GM12878 (cell line): ENCODE results near the gene SULT2B1. TPM values are rescaled to one million over a fixed set of nuclear protein-coding genes. Genes with fewer than 3 reads are reported as not detected.

ENCODE experiments used
- ATAC-seq: fragments of 200-7000 bp; cut with Tn5 transposase; 3 replicates; pipeline ENCODE4 v1.9.1; 2020; ENCODE audit warnings: mild to moderate bottlenecking, moderate library complexity
- BruUV-seq: library from RNA; stranded (reverse); fragments of 400-500 nt; replicated peaks from 2 replicates; lab custom pipeline; 2021; lab: Mats Ljungman, UMichigan
- CTCF ChIA-PET: fragments of 300-600 bp; sonication (Branson Sonifier 250); formaldehyde crosslinking; extraction: SDS; loops from one replicate; lab custom pipeline; 2021; ENCODE audit warnings: inconsistent platforms; lab: Yijun Ruan, JAX
- POLR2A ChIA-PET: fragments of 350-600 bp; formaldehyde crosslinking; extraction: SDS; loops from one replicate; lab custom pipeline; 2021; ENCODE audit warnings: inconsistent platforms; lab: Charles Lee
- RAD21 ChIA-PET: fragments of 300-600 bp; sonication (Branson Sonifier 250); formaldehyde crosslinking; loops from one replicate; lab custom pipeline; 2023; ENCODE audit warnings: antibody characterized with exemption; ENCODE audit not compliant: unreplicated experiment; lab: Charles Lee
- SMC1A ChIA-PET: fragments of 300-600 bp; sonication (Branson Sonifier 250); formaldehyde crosslinking; loops from one replicate; lab custom pipeline; 2023; ENCODE audit not compliant: unreplicated experiment, uncharacterized antibody; lab: Charles Lee
- DNase-seq: peaks from one replicate; pipeline ENCODE4 v3.0.0-alpha.2; 2011; ENCODE audit warnings: low read depth, low spot score
- FAIRE-seq: peaks from 3 replicates; lab custom pipeline; 2011; peaks lifted over from hg19 to GRCh38; lab: Jason Lieb, UNC
- H2AFZ ChIP-seq: 2 replicates; pipeline ENCODE4 v1.6.0; 2011; ENCODE audit warnings: low read depth, low read length, control low read depth; ENCODE audit not compliant: control insufficient read depth
- H3K27ac ChIP-seq: 2 replicates; pipeline ENCODE4 v1.5.1; 2011; ENCODE audit warnings: control low read depth; ENCODE audit not compliant: control insufficient read depth, insufficient read depth
- H3K27me3 ChIP-seq, 2 experiments: replicated peaks in 1 of 2; 2 replicates each; pipeline versions ENCODE4 v1.6.0 to v1.6.1; 2011; ENCODE audit warnings: low read length in 1 of 2; ENCODE audit not compliant: control insufficient read depth in 2 of 2, insufficient read depth in 2 of 2
- H3K36me3 ChIP-seq, 2 experiments: 2 replicates each; pipeline ENCODE4 v1.5.1; 2011; ENCODE audit warnings: low read length in 1 of 2; ENCODE audit not compliant: control insufficient read depth in 2 of 2, insufficient read depth in 2 of 2
- H3K4me1 ChIP-seq: 2 replicates; pipeline ENCODE4 v1.6.1; 2011; ENCODE audit warnings: mild to moderate bottlenecking, low read length, moderate library complexity, mixed read lengths; ENCODE audit not compliant: control insufficient read depth, insufficient read depth
- H3K4me2 ChIP-seq: 2 replicates; pipeline ENCODE4 v1.6.0; 2011; ENCODE audit warnings: control low read depth; ENCODE audit not compliant: control insufficient read depth, insufficient read depth
- H3K4me3 ChIP-seq: fragments of 200-600 bp; sonication (generic); 2 replicates; pipeline ENCODE4 v1.5.1; 2016
- H3K79me2 ChIP-seq: 2 replicates; pipeline ENCODE4 v1.6.0; 2011; ENCODE audit warnings: low read length; ENCODE audit not compliant: control insufficient read depth, insufficient read depth
- H3K9ac ChIP-seq: 2 replicates; pipeline ENCODE4 v1.8.0; 2011; ENCODE audit warnings: low read length, control low read depth, mixed read lengths; ENCODE audit not compliant: control insufficient read depth, insufficient read depth
- H3K9me3 ChIP-seq: replicated peaks from 3 replicates; pipeline ENCODE4 v1.5.1; 2011; ENCODE audit warnings: mild to moderate bottlenecking, low read length; ENCODE audit not compliant: control insufficient read depth, insufficient read depth
- H4K20me1 ChIP-seq: 2 replicates; pipeline ENCODE4 v1.6.0; 2011; ENCODE audit not compliant: control insufficient read depth, insufficient read depth
- EGR1 ChIP-seq, 2 experiments: IDR thresholded peaks; 1 replicate in 1 of 2; 2 replicates in 1 of 2; pipeline ENCODE4 v1.6.1; 2011 to 2012; ENCODE audit warnings: low read depth in 2 of 2, low read length in 2 of 2, borderline replicate concordance in 1 of 2, mild to moderate bottlenecking in 1 of 2, moderate library complexity in 1 of 2
- ESRRA ChIP-seq: IDR thresholded peaks from 2 replicates; pipeline ENCODE4 v1.6.1; 2012; ENCODE audit warnings: mild to moderate bottlenecking, low read length, improper control_type of control experiment
- ETV6 ChIP-seq, 2 experiments: fragments of 450-650 bp in 1 of 2; IDR thresholded peaks in 1 of 2; conservative IDR thresholded peaks in 1 of 2; 2 replicates each; pipeline ENCODE4 v1.6.1; 2014; ENCODE audit warnings: antibody characterized with exemption in 1 of 2, borderline replicate concordance in 1 of 2, low read depth in 1 of 2, mild to moderate bottlenecking in 1 of 2, moderate library complexity in 1 of 2
- KAT2A ChIP-seq: conservative IDR thresholded peaks from 2 replicates; pipeline ENCODE4 v1.6.1; 2011; ENCODE audit warnings: low read depth, low read length; ENCODE audit not compliant: control insufficient read depth
- NFYB ChIP-seq: IDR thresholded peaks from 2 replicates; pipeline ENCODE4 v1.6.1; 2011; ENCODE audit warnings: low read depth, mild to moderate bottlenecking, low read length, improper control_type of control experiment, moderate library complexity; ENCODE audit not compliant: insufficient read depth
- NR2C1 ChIP-seq: fragments of 450-650 bp; IDR thresholded peaks from 2 replicates; pipeline ENCODE4 v1.6.1; 2017; ENCODE audit warnings: antibody characterized with exemption, mild to moderate bottlenecking, moderate library complexity
- NR2F1 ChIP-seq: fragments of 450-650 bp; conservative IDR thresholded peaks from 2 replicates; pipeline ENCODE4 v1.6.1; 2017; ENCODE audit warnings: mild to moderate bottlenecking
- PAX5 ChIP-seq: IDR thresholded peaks from 2 replicates; pipeline ENCODE4 v1.6.1; 2011; ENCODE audit warnings: low read depth, low read length, borderline replicate concordance
- PML ChIP-seq: IDR thresholded peaks from 2 replicates; pipeline ENCODE4 v1.6.1; 2012; ENCODE audit warnings: low read length, inconsistent platforms
- RELA ChIP-seq: fragments of 450-650 bp; IDR thresholded peaks from 2 replicates; pipeline ENCODE4 v1.8.0; 2014; ENCODE audit warnings: borderline replicate concordance; ENCODE audit not compliant: partially characterized antibody
- SP1 ChIP-seq: IDR thresholded peaks from one replicate; pipeline ENCODE4 v1.6.1; 2011; ENCODE audit warnings: low read depth, low read length
- STAT1 ChIP-seq: fragments of 450-650 bp; conservative IDR thresholded peaks from 2 replicates; pipeline ENCODE4 v1.6.1; 2014; ENCODE audit warnings: antibody characterized with exemption, mild to moderate bottlenecking
- TAF1 ChIP-seq: IDR thresholded peaks from 2 replicates; pipeline ENCODE4 v1.6.1; 2011; ENCODE audit warnings: mild to moderate bottlenecking, low read depth, low read length, borderline replicate concordance
- TCF7 ChIP-seq: IDR thresholded peaks from 2 replicates; pipeline ENCODE4 v1.6.1; 2014; ENCODE audit warnings: antibody characterized with exemption, borderline replicate concordance
- WGBS: methylation state at CpG from one replicate; pipeline ENCODE4 v1.1.6; 2016; ENCODE audit warnings: low lambda C conversion rate; ENCODE audit not compliant: insufficient replicate concordance, insufficient coverage; ENCODE audit errors: missing lambda C conversion rate; 5-methylcytosine and 5-hydroxymethylcytosine counted together
- in situ Hi-C: fragments of 300-500 bp; cut with MboI; formaldehyde crosslinking; loops from 9 replicates; pipeline ENCODE4 v1.14.3; 2018; ENCODE audit warnings: mixed read lengths
- intact Hi-C: fragments of 100-400 bp; cut with micrococcal nuclease; formaldehyde crosslinking; loops from one replicate; pipeline ENCODE4 v1.14.2; 2022; ENCODE audit not compliant: unreplicated experiment
- polyA plus RNA-seq, 11 experiments: library from polyadenylated mRNA; depleted of rRNA in 4 of 11; unstranded in 6 of 11; stranded (reverse) in 5 of 11; fragments of >200 nt; fragmentation: Nextera tagmentation in 4 of 11; fragmentation: Illumina TruSeq in 1 of 11; extraction: Ambion mirVana in 4 of 11; extraction: Trizol in 1 of 11; gene quantifications; 1 replicate in 1 of 11; 2 replicates in 10 of 11; pipeline versions ENCODE4 v1.2.1 to v1.2.3, GENCODE V29; 2011 to 2016; ENCODE audit warnings: inconsistent platforms in 2 of 11, missing spikeins in 2 of 11, low read depth in 1 of 11
- total RNA-seq, 4 experiments: library from RNA; depleted of rRNA in 3 of 4; stranded (reverse); fragments of >200 nt in 3 of 4; fragmentation: Illumina TruSeq in 1 of 4; extraction: Trizol in 1 of 4; gene quantifications; 2 replicates each; pipeline versions ENCODE4 v1.2.1 to v1.2.3, GENCODE V29; 2013 to 2021
- TF ChIP-seq, protein P1 (sequence below): IDR thresholded peaks from 2 replicates; pipeline ENCODE4 v1.6.1; 2012; ENCODE audit warnings: low read depth, low read length, improper control_type of control experiment
- TF ChIP-seq, protein P2 (sequence below): fragments of 450-650 bp; IDR thresholded peaks from 2 replicates; pipeline ENCODE4 v1.6.1; 2014; ENCODE audit warnings: mild to moderate bottlenecking
- TF ChIP-seq, protein P3 (sequence below): IDR thresholded peaks from 2 replicates; pipeline ENCODE4 v1.6.1; 2011; ENCODE audit warnings: borderline replicate concordance, low read depth, mild to moderate bottlenecking, moderate library complexity, mixed read lengths, low read length; ENCODE audit not compliant: insufficient read depth; ENCODE audit errors: extremely low read length
- TF ChIP-seq, protein P4 (sequence below): IDR thresholded peaks from 2 replicates; pipeline ENCODE4 v1.6.1; 2012; ENCODE audit warnings: low read depth, low read length, improper control_type of control experiment

Gene SULT2B1
- total and polyA plus RNA-seq, 10 of the 15 experiments (the other 5 are each of a cell fraction or from before 2014, with no cell fraction given) = 0.11 to 0.14 TPM; not detected in 8

DNA sequence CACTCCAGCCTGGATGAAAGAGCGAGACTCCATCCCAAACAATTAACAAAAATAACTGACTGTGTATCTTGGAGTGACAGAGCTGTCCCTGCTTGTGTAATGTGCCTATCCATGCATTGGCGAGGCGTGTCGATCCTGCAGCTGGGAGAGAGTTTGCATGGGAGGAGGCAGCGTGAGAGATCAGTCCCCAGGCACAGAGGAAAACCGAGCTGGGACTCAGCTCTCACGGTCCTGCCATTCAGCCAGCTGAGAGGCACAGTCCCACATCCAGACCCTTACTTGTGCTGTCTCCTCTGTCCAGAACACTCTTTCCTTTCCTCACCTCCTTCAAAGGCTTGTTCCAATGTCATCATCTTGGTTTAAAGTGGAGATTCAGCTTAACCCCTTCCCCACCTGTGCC is 11.9 kb upstream of the SULT2B1 start:
- POLR2A ChIA-PET = no interaction called here
- H3K4me2 ChIP-seq = no peak overlapping the region

More for the DNA sequence above, 11.9 kb upstream of the SULT2B1 start:
- ATAC-seq (no peak), FAIRE-seq (no peak), DNase-seq (no peak)
- Histone ChIP-seq H3K9ac (no peak overlapping the region), H4K20me1 (no peaks in the 10 kb centered on the region), H3K4me3 (no peak overlapping the region), H3K4me1 (no peaks in the 10 kb centered on the region), H3K27me3 (no peaks in the 10 kb centered on the region), H3K9me3 (no peaks in the 10 kb centered on the region), H3K36me3 (no peaks in the 10 kb centered on the region), H2AFZ (no peak overlapping the region), H3K79me2 (no peaks in the 10 kb centered on the region), H3K27ac (no peak overlapping the region)
- intact Hi-C loops = no loop called here
- in situ Hi-C loops = no loop called here
- BruUV-seq = no TSS peak
- CTCF ChIA-PET = no interaction called here
- RAD21 ChIA-PET = interaction anchor here (0.5 kb wide), 1 partner anchor 72 kb away, joined by 3 read pairs; no protein-coding TSS in a partner anchor
- SMC1A ChIA-PET = no interaction called here
- WGBS = 39% methylated on average over 7 of the region's 7 CpGs
- TF ChIP-seq NR2F1 (no peak), NR2C1 (no peak), STAT1 (no peak), TAF1 (no peak), TCF7 (no peak), SP1 (no peak), NFYB (no peak), ETV6 (conservative IDR thresholded peaks at IDR 0.05 in 1 of 2, IDR thresholded peaks at IDR 0.05 in 1 of 2; ENCODE audit: borderline replicate concordance in 1 of 2, low read depth in 1 of 2) (no peak), KAT2A (no peak), RELA (no peak), ESRRA (no peak), PAX5 (no peak), EGR1 (IDR thresholded peaks at IDR 0.05; ENCODE audit: borderline replicate concordance in 1 of 2, low read depth in 2 of 2, low read length in 2 of 2) (no peak), PML (no peak)
- TF ChIP-seq, protein P1, sequence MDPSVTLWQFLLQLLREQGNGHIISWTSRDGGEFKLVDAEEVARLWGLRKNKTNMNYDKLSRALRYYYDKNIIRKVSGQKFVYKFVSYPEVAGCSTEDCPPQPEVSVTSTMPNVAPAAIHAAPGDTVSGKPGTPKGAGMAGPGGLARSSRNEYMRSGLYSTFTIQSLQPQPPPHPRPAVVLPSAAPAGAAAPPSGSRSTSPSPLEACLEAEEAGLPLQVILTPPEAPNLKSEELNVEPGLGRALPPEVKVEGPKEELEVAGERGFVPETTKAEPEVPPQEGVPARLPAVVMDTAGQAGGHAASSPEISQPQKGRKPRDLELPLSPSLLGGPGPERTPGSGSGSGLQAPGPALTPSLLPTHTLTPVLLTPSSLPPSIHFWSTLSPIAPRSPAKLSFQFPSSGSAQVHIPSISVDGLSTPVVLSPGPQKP = no peak
- TF ChIP-seq, protein P2, sequence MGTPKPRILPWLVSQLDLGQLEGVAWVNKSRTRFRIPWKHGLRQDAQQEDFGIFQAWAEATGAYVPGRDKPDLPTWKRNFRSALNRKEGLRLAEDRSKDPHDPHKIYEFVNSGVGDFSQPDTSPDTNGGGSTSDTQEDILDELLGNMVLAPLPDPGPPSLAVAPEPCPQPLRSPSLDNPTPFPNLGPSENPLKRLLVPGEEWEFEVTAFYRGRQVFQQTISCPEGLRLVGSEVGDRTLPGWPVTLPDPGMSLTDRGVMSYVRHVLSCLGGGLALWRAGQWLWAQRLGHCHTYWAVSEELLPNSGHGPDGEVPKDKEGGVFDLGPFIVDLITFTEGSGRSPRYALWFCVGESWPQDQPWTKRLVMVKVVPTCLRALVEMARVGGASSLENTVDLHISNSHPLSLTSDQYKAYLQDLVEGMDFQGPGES = no peak
- TF ChIP-seq, protein P3, sequence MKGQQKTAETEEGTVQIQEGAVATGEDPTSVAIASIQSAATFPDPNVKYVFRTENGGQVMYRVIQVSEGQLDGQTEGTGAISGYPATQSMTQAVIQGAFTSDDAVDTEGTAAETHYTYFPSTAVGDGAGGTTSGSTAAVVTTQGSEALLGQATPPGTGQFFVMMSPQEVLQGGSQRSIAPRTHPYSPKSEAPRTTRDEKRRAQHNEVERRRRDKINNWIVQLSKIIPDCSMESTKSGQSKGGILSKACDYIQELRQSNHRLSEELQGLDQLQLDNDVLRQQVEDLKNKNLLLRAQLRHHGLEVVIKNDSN = no peak
- TF ChIP-seq, protein P4, sequence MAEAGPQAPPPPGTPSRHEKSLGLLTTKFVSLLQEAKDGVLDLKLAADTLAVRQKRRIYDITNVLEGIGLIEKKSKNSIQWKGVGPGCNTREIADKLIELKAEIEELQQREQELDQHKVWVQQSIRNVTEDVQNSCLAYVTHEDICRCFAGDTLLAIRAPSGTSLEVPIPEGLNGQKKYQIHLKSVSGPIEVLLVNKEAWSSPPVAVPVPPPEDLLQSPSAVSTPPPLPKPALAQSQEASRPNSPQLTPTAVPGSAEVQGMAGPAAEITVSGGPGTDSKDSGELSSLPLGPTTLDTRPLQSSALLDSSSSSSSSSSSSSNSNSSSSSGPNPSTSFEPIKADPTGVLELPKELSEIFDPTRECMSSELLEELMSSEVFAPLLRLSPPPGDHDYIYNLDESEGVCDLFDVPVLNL = no peak
